Measurements from ENCODE around the gene ARRDC1.
"Not testable (repeated sequence)": the region's sequence is repeated elsewhere in the genome, so short reads cannot be mapped to it uniquely, and the experiment has no call there.

DNA sequence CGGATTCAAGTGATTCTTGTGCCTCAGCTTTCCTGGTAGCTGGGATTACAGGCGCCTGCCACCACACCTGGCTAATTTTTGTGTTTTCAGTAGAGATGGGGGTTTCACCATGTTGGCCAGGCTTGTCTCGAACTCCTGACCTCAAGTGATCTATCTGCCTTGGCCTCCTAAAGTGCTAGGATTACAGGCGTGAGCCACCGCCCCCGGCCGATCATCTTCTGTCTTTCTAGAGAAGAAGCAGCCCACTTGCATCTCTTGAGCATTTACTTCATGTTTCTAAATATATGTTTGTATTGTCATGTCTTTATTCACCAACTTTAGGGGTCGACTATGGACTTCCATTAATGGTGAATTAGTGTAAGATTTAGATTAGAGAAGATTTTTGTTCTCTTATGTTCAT lies 16.7 kb downstream of the ARRDC1 start:
- not testable (repeated sequence) for TF ChIP-seq CBX2 (IDR thresholded peaks at IDR 0.05; ENCODE audit: borderline replicate concordance, low read depth); RCOR1 (IDR thresholded peaks at IDR 0.05; ENCODE audit: low read depth, low read length); POLR2AphosphoS2 (conservative IDR thresholded peaks at IDR 0.05; ENCODE audit: low read length); POLR2A (IDR thresholded peaks at IDR 0.05; ENCODE audit: low read length); EP300 (IDR thresholded peaks at IDR 0.05); SMC3 (IDR thresholded peaks at IDR 0.05); NFE2L2 (conservative IDR thresholded peaks at IDR 0.05; ENCODE audit: low read length); BHLHE40 (IDR thresholded peaks at IDR 0.05; ENCODE audit: low read depth, low read length)
- TF ChIP-seq, protein P1, sequence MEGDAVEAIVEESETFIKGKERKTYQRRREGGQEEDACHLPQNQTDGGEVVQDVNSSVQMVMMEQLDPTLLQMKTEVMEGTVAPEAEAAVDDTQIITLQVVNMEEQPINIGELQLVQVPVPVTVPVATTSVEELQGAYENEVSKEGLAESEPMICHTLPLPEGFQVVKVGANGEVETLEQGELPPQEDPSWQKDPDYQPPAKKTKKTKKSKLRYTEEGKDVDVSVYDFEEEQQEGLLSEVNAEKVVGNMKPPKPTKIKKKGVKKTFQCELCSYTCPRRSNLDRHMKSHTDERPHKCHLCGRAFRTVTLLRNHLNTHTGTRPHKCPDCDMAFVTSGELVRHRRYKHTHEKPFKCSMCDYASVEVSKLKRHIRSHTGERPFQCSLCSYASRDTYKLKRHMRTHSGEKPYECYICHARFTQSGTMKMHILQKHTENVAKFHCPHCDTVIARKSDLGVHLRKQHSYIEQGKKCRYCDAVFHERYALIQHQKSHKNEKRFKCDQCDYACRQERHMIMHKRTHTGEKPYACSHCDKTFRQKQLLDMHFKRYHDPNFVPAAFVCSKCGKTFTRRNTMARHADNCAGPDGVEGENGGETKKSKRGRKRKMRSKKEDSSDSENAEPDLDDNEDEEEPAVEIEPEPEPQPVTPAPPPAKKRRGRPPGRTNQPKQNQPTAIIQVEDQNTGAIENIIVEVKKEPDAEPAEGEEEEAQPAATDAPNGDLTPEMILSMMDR (IDR thresholded peaks at IDR 0.05), result not testable (repeated sequence)
- TF ChIP-seq, protein P2, sequence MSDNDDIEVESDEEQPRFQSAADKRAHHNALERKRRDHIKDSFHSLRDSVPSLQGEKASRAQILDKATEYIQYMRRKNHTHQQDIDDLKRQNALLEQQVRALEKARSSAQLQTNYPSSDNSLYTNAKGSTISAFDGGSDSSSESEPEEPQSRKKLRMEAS (IDR thresholded peaks at IDR 0.05), result not testable (repeated sequence)
- TF ChIP-seq, protein P3, sequence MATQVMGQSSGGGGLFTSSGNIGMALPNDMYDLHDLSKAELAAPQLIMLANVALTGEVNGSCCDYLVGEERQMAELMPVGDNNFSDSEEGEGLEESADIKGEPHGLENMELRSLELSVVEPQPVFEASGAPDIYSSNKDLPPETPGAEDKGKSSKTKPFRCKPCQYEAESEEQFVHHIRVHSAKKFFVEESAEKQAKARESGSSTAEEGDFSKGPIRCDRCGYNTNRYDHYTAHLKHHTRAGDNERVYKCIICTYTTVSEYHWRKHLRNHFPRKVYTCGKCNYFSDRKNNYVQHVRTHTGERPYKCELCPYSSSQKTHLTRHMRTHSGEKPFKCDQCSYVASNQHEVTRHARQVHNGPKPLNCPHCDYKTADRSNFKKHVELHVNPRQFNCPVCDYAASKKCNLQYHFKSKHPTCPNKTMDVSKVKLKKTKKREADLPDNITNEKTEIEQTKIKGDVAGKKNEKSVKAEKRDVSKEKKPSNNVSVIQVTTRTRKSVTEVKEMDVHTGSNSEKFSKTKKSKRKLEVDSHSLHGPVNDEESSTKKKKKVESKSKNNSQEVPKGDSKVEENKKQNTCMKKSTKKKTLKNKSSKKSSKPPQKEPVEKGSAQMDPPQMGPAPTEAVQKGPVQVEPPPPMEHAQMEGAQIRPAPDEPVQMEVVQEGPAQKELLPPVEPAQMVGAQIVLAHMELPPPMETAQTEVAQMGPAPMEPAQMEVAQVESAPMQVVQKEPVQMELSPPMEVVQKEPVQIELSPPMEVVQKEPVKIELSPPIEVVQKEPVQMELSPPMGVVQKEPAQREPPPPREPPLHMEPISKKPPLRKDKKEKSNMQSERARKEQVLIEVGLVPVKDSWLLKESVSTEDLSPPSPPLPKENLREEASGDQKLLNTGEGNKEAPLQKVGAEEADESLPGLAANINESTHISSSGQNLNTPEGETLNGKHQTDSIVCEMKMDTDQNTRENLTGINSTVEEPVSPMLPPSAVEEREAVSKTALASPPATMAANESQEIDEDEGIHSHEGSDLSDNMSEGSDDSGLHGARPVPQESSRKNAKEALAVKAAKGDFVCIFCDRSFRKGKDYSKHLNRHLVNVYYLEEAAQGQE (IDR thresholded peaks at IDR 0.05), result not testable (repeated sequence)

Data from A549 (cell line).